ENCODE measurements around the gene CELA2A. TPM values are rescaled to one million over a fixed set of nuclear protein-coding genes. Genes with fewer than 3 reads are reported as not detected.

CELA2A gene
- total and polyA plus RNA-seq, 9 of the 15 experiments (the other 6 are each of a cell fraction or from before 2014, with no cell fraction given), result 0.62 TPM; not detected in 8

DNA sequence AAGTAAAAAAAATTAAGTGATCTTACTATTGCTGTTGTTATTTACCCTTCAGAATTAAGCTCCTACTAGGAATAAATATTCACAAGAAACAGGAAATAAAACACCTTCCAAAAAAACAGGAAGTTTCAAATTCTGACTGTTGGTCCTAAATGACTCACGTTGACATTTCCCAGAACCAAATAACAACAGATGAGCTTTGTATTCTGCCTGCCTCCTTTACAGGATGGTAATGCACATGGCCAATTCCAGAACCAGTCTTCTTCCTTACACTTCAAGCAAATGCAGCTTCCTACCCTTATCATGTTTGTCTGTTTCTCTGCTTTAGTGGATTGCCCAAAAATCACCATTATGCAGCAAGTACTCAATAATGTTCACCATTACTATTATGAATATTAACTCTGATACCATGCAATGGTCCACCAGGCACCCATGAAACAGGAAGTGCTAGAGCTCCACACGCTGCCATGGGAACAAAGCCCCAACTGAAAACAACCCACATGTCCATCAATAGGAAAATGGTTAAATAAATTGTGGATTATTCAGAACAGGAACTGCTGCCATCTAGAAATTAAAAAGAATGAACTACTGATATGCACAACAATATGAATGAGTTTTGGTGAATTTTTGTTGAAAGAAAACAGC is 58.6 kb downstream of the CELA2A start (continued):
- TF ChIP-seq, protein P1, sequence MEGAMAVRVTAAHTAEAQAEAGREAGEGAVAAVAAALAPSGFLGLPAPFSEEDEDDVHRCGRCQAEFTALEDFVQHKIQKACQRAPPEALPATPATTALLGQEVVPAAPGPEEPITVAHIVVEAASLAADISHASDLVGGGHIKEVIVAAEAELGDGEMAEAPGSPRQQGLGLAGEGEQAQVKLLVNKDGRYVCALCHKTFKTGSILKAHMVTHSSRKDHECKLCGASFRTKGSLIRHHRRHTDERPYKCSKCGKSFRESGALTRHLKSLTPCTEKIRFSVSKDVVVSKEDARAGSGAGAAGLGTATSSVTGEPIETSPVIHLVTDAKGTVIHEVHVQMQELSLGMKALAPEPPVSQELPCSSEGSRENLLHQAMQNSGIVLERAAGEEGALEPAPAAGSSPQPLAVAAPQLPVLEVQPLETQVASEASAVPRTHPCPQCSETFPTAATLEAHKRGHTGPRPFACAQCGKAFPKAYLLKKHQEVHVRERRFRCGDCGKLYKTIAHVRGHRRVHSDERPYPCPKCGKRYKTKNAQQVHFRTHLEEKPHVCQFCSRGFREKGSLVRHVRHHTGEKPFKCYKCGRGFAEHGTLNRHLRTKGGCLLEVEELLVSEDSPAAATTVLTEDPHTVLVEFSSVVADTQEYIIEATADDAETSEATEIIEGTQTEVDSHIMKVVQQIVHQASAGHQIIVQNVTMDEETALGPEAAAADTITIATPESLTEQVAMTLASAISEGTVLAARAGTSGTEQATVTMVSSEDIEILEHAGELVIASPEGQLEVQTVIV (CRISPR knock-in tag; IDR thresholded peaks at IDR 0.05; ENCODE audit: borderline replicate concordance), result no peak
- TF ChIP-seq HNRNPL (IDR thresholded peaks at IDR 0.05; ENCODE audit: low read depth, low read length) (no peak), RBM39 (optimal IDR thresholded peaks at IDR 0.05; ENCODE audit: low read depth, low read length) (no peak), FOS (IDR thresholded peaks at IDR 0.05; ENCODE audit: extremely low read depth, insufficient read length) (no peak), ERF (CRISPR knock-in tag; IDR thresholded peaks at IDR 0.05) (no peak), XRCC3 (IDR thresholded peaks at IDR 0.05) (no peak), BACH1 (tag; IDR thresholded peaks at IDR 0.05) (no peak; the same call in 1 of the 2 replicates), FOSL1 (tag; conservative IDR thresholded peaks at IDR 0.05) (peak; percentile 93)
- TF ChIP-seq, protein P2, sequence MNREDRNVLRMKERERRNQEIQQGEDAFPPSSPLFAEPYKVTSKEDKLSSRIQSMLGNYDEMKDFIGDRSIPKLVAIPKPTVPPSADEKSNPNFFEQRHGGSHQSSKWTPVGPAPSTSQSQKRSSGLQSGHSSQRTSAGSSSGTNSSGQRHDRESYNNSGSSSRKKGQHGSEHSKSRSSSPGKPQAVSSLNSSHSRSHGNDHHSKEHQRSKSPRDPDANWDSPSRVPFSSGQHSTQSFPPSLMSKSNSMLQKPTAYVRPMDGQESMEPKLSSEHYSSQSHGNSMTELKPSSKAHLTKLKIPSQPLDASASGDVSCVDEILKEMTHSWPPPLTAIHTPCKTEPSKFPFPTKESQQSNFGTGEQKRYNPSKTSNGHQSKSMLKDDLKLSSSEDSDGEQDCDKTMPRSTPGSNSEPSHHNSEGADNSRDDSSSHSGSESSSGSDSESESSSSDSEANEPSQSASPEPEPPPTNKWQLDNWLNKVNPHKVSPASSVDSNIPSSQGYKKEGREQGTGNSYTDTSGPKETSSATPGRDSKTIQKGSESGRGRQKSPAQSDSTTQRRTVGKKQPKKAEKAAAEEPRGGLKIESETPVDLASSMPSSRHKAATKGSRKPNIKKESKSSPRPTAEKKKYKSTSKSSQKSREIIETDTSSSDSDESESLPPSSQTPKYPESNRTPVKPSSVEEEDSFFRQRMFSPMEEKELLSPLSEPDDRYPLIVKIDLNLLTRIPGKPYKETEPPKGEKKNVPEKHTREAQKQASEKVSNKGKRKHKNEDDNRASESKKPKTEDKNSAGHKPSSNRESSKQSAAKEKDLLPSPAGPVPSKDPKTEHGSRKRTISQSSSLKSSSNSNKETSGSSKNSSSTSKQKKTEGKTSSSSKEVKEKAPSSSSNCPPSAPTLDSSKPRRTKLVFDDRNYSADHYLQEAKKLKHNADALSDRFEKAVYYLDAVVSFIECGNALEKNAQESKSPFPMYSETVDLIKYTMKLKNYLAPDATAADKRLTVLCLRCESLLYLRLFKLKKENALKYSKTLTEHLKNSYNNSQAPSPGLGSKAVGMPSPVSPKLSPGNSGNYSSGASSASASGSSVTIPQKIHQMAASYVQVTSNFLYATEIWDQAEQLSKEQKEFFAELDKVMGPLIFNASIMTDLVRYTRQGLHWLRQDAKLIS (CRISPR knock-in tag; IDR thresholded peaks at IDR 0.05), result no peak
- TF ChIP-seq, protein P3, sequence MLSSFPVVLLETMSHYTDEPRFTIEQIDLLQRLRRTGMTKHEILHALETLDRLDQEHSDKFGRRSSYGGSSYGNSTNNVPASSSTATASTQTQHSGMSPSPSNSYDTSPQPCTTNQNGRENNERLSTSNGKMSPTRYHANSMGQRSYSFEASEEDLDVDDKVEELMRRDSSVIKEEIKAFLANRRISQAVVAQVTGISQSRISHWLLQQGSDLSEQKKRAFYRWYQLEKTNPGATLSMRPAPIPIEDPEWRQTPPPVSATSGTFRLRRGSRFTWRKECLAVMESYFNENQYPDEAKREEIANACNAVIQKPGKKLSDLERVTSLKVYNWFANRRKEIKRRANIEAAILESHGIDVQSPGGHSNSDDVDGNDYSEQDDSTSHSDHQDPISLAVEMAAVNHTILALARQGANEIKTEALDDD (IDR thresholded peaks at IDR 0.05), result no peak
- TF ChIP-seq, protein P4, sequence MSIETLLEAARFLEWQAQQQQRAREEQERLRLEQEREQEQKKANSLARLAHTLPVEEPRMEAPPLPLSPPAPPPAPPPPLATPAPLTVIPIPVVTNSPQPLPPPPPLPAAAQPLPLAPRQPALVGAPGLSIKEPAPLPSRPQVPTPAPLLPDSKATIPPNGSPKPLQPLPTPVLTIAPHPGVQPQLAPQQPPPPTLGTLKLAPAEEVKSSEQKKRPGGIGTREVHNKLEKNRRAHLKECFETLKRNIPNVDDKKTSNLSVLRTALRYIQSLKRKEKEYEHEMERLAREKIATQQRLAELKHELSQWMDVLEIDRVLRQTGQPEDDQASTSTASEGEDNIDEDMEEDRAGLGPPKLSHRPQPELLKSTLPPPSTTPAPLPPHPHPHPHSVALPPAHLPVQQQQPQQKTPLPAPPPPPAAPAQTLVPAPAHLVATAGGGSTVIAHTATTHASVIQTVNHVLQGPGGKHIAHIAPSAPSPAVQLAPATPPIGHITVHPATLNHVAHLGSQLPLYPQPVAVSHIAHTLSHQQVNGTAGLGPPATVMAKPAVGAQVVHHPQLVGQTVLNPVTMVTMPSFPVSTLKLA (conservative IDR thresholded peaks at IDR 0.05), result peak; percentile 72 to 74
- TF ChIP-seq, protein P5, sequence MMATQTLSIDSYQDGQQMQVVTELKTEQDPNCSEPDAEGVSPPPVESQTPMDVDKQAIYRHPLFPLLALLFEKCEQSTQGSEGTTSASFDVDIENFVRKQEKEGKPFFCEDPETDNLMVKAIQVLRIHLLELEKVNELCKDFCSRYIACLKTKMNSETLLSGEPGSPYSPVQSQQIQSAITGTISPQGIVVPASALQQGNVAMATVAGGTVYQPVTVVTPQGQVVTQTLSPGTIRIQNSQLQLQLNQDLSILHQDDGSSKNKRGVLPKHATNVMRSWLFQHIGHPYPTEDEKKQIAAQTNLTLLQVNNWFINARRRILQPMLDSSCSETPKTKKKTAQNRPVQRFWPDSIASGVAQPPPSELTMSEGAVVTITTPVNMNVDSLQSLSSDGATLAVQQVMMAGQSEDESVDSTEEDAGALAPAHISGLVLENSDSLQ (IDR thresholded peaks at IDR 0.05), result peak; percentile 43; the same call in 1 of the 2 replicates
- TF ChIP-seq, protein P6, sequence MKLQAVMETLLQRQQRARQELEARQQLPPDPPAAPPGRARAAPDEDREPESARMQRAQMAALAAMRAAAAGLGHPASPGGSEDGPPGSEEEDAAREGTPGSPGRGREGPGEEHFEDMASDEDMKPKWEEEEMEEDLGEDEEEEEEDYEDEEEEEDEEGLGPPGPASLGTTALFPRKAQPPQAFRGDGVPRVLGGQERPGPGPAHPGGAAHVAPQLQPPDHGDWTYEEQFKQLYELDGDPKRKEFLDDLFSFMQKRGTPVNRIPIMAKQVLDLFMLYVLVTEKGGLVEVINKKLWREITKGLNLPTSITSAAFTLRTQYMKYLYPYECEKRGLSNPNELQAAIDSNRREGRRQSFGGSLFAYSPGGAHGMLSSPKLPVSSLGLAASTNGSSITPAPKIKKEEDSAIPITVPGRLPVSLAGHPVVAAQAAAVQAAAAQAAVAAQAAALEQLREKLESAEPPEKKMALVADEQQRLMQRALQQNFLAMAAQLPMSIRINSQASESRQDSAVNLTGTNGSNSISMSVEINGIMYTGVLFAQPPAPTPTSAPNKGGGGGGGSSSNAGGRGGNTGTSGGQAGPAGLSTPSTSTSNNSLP (IDR thresholded peaks at IDR 0.05; ENCODE audit: borderline replicate concordance, low read depth, low read length), result no peak

Measured in K562 (cell line).